ENCODE results near the gene RNASEL.
"Not testable (repeated sequence)": the region's sequence is repeated elsewhere in the genome, so short reads cannot be mapped to it uniquely, and the experiment has no call there.

RNASEL gene

GRCh38 chr1:182552527-182552926 lies 36.5 kb downstream of the RNASEL start:
- H3K4me3 ChIP-seq (ENCODE audit: low read depth, low read length), result no peak overlapping the region
- H3K36me3 ChIP-seq (ENCODE audit: control insufficient read depth, insufficient read depth, low read length), result no peaks in the 10 kb centered on the region
- H3K4me1 ChIP-seq (ENCODE audit: control insufficient read depth, insufficient read depth, low read length), result no peaks in the 10 kb centered on the region
- no peaks in the 10 kb centered on the region for H3K27me3 ChIP-seq (ENCODE audit: control insufficient read depth, insufficient read depth, low read length)
- H3K9me3 ChIP-seq (ENCODE audit: control insufficient read depth, insufficient read depth, low read depth, low read length), result peaks cover 10% of the 10 kb centered on the region
- H3K27ac ChIP-seq (ENCODE audit: low read depth, low read length), result no peak overlapping the region
- no peak overlapping the region for H3K9ac ChIP-seq (ENCODE audit: low read length)

- H3K27me3 ChIP-seq (ENCODE audit: control insufficient read depth, insufficient read depth, low read length), result no peaks in the 10 kb centered on the region
- H3K4me3 ChIP-seq (ENCODE audit: low read depth, low read length), result no peak overlapping the region
Measured at GRCh38 chr1:182549811-182550210, 39.2 kb downstream of the RNASEL start.

GRCh38 chr1:182549346-182549745 lies 39.7 kb downstream of the RNASEL start:
- Histone ChIP-seq H3K4me1 (ENCODE audit: control insufficient read depth, insufficient read depth, low read length) (no peaks in the 10 kb centered on the region), H3K9ac (ENCODE audit: low read length) (no peak overlapping the region), H3K9me3 (ENCODE audit: control insufficient read depth, insufficient read depth, low read depth, low read length) (peaks cover 10% of the 10 kb centered on the region), H3K27me3 (ENCODE audit: control insufficient read depth, insufficient read depth, low read length) (no peaks in the 10 kb centered on the region), H3K4me3 (ENCODE audit: low read depth, low read length) (no peak overlapping the region), H3K27ac (ENCODE audit: low read depth, low read length) (no peak overlapping the region), H3K36me3 (ENCODE audit: control insufficient read depth, insufficient read depth, low read length) (no peaks in the 10 kb centered on the region)

More at GRCh38 chr1:182549811-182550210, 39.2 kb downstream of the RNASEL start:
- no peaks in the 10 kb centered on the region for H3K4me1 ChIP-seq (ENCODE audit: control insufficient read depth, insufficient read depth, low read length)
- H3K9ac ChIP-seq (ENCODE audit: low read length), result no peak overlapping the region
- peaks cover 10% of the 10 kb centered on the region for H3K9me3 ChIP-seq (ENCODE audit: control insufficient read depth, insufficient read depth, low read depth, low read length)
- no peak overlapping the region for H3K27ac ChIP-seq (ENCODE audit: low read depth, low read length)
- H3K36me3 ChIP-seq (ENCODE audit: control insufficient read depth, insufficient read depth, low read length), result no peaks in the 10 kb centered on the region

GRCh38 chr1:182533896-182534295 lies 55.2 kb downstream of the RNASEL start:
- H3K9me3 ChIP-seq (ENCODE audit: control insufficient read depth, insufficient read depth, low read depth, low read length), result no peaks in the 10 kb centered on the region
- H3K36me3 ChIP-seq (ENCODE audit: control insufficient read depth, insufficient read depth, low read length), result no peaks in the 10 kb centered on the region
- H3K4me1 ChIP-seq (ENCODE audit: control insufficient read depth, insufficient read depth, low read length), result no peaks in the 10 kb centered on the region
- H3K4me3 ChIP-seq (ENCODE audit: low read depth, low read length), result no peak overlapping the region
- no peak overlapping the region for H3K27ac ChIP-seq (ENCODE audit: low read depth, low read length)
- H3K27me3 ChIP-seq (ENCODE audit: control insufficient read depth, insufficient read depth, low read length), result no peaks in the 10 kb centered on the region
- H3K9ac ChIP-seq (ENCODE audit: low read length), result no peak overlapping the region

- H3K9ac ChIP-seq (ENCODE audit: low read length); H3K4me1 ChIP-seq (ENCODE audit: control insufficient read depth, insufficient read depth, low read length); H3K9me3 ChIP-seq (ENCODE audit: control insufficient read depth, insufficient read depth, low read depth, low read length); H3K27me3 ChIP-seq (ENCODE audit: control insufficient read depth, insufficient read depth, low read length); H3K4me3 ChIP-seq (ENCODE audit: low read depth, low read length); H3K36me3 ChIP-seq (ENCODE audit: control insufficient read depth, insufficient read depth, low read length); H3K27ac ChIP-seq (ENCODE audit: low read depth, low read length): not testable (repeated sequence)
Measured at GRCh38 chr1:182528206-182528605, 60.9 kb downstream of the RNASEL start.

- Histone ChIP-seq H3K9me3 (ENCODE audit: control insufficient read depth, insufficient read depth, low read depth, low read length) (no peaks in the 10 kb centered on the region), H3K36me3 (ENCODE audit: control insufficient read depth, insufficient read depth, low read length) (no peaks in the 10 kb centered on the region), H3K4me1 (ENCODE audit: control insufficient read depth, insufficient read depth, low read length) (no peaks in the 10 kb centered on the region)
Measured at GRCh38 chr1:182527680-182528079, 61.4 kb downstream of the RNASEL start.

GRCh38 chr1:182525342-182525741 lies 63.7 kb downstream of the RNASEL start:
- H3K9me3 ChIP-seq (ENCODE audit: control insufficient read depth, insufficient read depth, low read depth, low read length), result no peaks in the 10 kb centered on the region
- no peaks in the 10 kb centered on the region for H3K4me1 ChIP-seq (ENCODE audit: control insufficient read depth, insufficient read depth, low read length)
- H3K27me3 ChIP-seq (ENCODE audit: control insufficient read depth, insufficient read depth, low read length), result no peaks in the 10 kb centered on the region
- H3K36me3 ChIP-seq (ENCODE audit: control insufficient read depth, insufficient read depth, low read length), result no peaks in the 10 kb centered on the region
- H3K27ac ChIP-seq (ENCODE audit: low read depth, low read length), result no peak overlapping the region
- H3K4me3 ChIP-seq (ENCODE audit: low read depth, low read length), result no peak overlapping the region
- H3K9ac ChIP-seq (ENCODE audit: low read length), result no peak overlapping the region

More at GRCh38 chr1:182527680-182528079, 61.4 kb downstream of the RNASEL start:
- H3K27me3 ChIP-seq (ENCODE audit: control insufficient read depth, insufficient read depth, low read length), result no peaks in the 10 kb centered on the region
- H3K9ac ChIP-seq (ENCODE audit: low read length), result no peak overlapping the region
- no peak overlapping the region for H3K4me3 ChIP-seq (ENCODE audit: low read depth, low read length)
- H3K27ac ChIP-seq (ENCODE audit: low read depth, low read length), result no peak overlapping the region

Measured in HUES6 (cell line).